ENCODE results near the gene ZNF554. TPM values are rescaled to one million over a fixed set of nuclear protein-coding genes. Genes with fewer than 3 reads are reported as not detected.

Gene ZNF554
- total RNA-seq, 1 donor from 2014 or later: 7.2 TPM

- ATAC-seq (no peak), DNase-seq (ENCODE audit: low spot score) (no peak)
- intact Hi-C loops (cut with DNase I): no loop called here
Measured at GRCh38 chr19:2805261-2805900, 14.3 kb upstream of the ZNF554 start.

DNA sequence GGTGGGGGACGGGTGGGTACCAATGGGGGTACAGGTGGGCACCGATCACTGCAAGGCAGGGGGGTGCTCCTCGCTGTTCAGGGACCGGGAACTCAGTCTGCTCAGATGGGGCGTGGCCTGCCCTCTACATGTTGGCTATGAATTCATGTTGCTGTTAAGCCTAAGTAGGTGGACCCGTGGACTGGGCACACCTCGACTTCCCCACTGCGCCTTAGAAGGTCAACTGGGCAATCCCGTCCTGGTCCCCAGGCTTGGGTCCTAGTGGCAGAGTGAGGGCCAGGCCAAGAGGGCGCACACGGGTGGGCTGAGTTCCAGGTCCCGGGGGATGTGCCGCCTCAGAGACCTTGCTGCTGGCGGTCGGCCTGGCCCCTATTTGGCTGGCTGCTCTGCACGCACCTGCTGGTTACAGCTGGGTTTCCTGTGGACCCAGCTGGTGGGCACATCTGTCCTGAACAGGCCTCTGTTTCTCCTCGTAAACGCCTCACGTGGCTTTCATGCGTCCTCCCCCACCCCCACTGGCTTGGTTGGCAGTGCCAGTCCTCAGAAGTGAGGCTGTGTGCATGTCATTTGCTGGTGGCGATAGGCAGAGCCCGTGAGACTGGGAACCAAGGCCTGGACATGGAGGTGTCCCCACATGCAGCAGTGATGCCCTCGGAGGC is 13.5 kb upstream of the ZNF554 start:
- intact Hi-C loops (cut with DNase I): no loop called here

DNA sequence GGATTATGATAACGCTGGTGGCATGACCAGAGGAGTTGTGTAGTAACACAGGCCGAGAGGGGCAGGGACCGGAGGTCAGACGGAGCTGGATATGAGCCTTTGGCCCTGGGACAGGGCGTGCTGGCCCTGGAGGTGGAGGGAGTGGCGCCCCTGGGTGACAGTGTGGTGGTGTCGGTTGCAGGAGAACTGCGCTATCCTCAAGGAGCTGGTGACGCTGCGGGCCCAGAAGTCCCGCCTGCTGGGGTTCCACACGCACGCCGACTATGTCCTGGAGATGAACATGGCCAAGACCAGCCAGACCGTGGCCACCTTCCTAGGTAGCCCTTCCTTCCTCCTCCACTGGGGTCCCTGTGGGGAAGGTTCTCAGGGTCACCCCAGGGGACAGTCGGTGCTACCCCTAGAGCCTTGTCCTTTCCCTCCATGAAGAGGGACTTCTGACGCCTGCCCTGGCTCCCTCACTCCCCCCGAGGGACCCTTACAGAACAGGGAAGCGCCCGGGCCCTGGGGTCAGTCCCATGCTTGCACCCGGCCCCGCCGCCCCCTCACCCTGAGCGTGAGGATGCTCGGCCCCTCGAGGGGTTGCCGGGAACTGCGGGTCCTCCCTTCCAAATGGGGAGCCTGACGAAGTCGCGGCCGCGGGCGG is 12.8 kb upstream of the ZNF554 start:
- intact Hi-C loops (cut with DNase I): no loop called here
- ATAC-seq (no peak), DNase-seq (ENCODE audit: low spot score) (no peak)

More for the DNA sequence above, 13.5 kb upstream of the ZNF554 start:
- no peak for DNase-seq (ENCODE audit: low spot score)
- ATAC-seq: no peak

- DNase-seq (ENCODE audit: low spot score) (no peak), ATAC-seq (no peak)
- intact Hi-C loops (cut with DNase I): no loop called here
Measured at GRCh38 chr19:2807379-2808128, 12.1 kb upstream of the ZNF554 start.

DNA sequence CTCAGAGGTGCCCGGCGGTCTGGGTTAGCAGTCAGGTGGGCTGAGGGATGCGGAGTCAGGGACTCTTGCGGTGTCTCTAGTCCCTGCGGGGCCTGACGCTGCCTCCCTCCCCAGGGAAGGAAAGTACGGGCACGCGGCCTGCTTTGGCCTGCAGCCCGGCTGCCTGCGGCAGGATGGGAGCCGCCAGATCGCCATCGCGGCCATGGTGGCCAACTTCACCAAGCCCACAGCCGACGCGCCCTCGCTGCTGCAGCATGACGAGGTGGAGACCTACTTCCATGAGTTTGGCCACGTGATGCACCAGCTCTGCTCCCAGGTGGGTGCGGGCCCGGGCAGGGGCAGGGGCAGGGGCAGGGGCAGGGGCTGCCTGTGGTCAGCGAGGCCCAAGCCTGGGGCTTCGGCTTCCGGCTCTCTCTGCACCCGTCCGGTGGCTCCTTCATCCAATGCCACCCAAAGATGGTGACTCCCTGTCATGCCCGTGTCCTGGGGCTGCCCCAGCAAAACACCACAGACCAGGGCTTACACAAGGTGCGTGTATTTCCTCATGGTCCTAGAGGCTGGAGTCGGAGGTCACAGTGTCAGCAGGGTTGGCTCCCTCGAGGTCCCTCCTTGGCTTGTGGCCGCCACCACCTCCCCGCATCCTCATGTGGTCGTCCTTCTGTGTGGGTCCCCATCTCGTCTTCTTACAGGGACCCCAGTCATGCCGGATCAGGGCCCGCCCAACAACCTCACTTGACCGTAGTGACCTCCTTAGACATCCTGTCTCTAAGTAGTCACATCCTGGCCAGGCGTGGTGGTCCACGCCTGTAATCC is 11.3 kb upstream of the ZNF554 start:
- no peak for DNase-seq (ENCODE audit: low spot score)
- no peak for ATAC-seq
- intact Hi-C loops (cut with DNase I): no loop called here

DNA sequence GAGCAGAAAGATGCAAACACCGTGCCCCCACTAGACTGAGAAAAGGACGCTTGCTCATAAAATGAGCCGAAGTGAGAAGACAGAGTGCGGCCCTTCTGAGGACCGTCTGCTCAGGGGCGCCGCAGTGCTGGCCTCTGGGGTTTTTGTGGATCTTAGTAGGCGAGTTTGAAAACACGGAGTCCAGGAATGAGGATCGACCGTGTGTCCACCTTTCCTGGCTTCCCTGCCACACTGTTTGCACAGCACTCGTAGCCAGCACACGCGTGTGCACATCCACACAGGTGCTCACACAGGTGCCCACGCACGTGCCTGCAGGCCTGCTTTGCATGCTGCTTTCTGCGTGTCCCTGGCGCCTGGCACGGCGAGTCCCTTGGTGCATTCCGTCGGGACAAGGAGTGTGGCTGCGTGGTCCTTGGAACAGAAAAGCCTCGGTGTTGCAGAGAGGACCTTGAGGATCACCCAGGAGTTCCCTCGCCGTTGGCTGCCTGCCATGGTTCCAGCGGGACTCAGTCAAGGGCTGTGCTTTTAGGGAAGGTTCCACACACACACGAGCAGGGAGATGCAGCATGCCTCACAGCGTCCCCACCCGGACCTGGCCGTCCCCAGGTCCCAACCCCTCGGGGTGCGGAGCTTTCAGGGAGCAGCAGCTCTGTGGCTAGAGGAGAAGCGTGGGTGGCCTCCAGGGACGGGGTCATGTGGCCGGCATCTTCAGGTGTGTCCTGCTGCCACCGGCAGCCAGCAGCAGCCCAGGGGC is 10.1 kb upstream of the ZNF554 start:
- ATAC-seq (no peak), DNase-seq (ENCODE audit: low spot score) (no peak)
- intact Hi-C loops (cut with DNase I): no loop called here

DNA sequence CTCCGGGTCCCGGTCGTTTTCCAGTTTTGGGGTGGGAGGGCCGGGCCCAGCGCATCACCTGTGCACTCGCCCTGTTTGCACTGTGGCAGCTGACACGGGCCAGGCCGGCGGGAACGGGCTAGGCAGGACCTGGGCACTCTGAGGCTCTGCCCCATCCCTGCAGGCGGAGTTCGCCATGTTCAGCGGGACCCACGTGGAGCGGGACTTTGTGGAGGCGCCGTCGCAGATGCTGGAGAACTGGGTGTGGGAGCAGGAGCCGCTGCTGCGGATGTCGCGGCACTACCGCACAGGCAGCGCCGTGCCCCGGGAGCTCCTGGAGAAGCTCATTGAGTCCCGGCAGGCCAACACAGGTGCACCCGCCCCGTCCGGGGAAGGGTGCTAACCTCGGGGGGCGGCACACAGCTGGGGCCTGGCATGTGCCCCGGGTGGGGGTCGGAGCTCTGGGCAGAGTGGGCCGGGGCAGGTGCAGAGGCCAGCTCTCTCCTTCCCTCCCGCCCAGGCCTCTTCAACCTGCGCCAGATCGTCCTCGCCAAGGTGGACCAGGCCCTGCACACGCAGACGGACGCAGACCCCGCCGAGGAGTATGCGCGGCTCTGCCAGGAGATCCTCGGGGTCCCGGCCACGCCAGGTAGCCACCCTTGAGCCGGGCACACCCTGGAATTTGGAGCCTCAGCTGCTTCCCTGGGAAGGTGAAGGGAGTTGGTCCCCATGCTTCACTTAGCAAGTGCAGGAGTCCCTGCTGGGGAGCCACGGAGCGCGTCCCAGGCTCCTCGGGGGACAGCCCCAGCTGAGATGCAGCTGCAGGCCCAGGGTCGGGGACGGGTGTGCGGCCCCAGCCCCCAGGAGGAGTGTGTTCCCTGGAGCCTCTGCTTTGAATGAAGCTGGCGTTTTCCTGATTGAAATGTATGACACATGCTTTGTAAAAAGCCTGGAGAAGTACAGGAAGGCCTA is 9.3 kb upstream of the ZNF554 start:
- no peak for DNase-seq (ENCODE audit: low spot score)
- no peak for ATAC-seq
- intact Hi-C loops (cut with DNase I): no loop called here

- no peak for DNase-seq (ENCODE audit: low spot score)
Measured at GRCh38 chr19:2811221-2811722, 8.4 kb upstream of the ZNF554 start.

DNA sequence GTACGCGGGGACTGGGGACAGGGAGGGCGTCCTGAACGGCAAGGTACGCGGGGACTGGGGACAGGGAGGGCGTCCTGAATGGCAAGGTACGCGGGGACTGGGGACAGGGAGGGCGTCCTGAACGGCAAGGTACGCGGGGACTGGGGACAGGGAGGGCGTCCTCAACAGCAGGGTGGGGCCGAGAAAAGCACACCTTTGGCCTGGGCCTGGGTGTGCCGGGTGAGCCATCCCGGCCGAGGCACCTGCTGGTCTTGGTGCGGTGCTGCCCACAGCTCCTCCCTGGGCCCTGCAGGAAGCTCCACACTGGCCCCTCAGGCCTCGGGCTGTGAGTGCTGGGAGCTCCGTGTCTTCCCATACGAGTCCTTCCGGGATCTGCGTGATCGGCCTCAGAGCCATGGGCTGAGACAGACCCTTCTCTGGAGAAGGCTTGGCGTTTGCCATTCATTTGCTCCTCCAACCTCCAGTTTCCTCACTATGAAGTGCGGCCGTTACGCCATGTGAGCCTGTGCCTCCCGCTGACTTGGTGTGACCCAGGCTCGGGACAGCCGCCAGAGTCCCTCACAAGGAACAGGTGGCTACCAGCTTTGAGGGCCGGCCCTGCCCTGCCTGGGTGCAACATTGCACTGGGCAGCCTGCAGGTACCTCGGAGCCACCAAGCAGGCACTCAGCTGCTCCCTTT is 7.8 kb upstream of the ZNF554 start:
- no peak for ATAC-seq
- intact Hi-C loops (cut with DNase I): no loop called here

More at GRCh38 chr19:2811221-2811722, 8.4 kb upstream of the ZNF554 start:
- intact Hi-C loops (cut with DNase I): no loop called here
- no peak for ATAC-seq

DNA sequence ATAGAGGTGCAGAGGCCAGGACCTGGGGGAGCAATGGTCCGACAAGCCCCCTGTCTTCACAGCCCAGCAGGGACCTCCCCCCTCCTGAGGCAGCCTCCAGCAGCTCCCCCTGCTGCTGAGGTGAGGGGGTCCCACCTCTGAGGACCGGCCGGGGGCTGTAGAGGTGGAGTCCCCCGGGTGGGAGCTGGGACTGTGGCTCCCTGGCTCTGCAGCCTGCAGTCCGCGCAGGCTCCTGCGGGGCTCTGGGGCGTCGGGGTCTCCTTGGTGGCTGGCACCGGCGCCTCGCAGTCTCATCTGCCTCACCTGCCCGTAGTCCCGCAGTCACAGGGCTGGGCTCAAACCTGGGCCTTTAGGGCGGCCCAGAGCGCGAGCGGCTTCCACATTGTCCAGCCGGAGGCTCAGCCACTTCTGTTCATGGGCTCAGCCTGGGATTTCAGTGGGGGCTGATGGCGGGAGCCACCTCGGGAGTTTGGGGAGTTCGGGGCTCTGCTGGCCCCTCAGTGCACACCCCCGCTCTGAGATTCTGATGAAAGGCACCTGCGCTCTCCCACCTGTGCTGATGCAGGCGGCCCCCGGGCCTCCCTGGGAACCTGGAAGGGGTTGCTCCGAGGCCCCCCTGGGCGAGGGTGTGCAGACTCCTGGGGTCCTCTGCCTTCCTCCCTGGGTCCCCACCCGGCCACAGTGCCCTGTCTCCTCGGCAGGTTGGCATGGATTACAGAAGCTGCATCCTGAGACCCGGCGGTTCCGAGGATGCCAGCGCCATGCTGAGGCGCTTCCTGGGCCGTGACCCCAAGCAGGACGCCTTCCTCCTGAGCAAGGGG is 7.0 kb upstream of the ZNF554 start:
- intact Hi-C loops (cut with DNase I): no loop called here
- DNase-seq (ENCODE audit: low spot score): no peak
- ATAC-seq: no peak

More for the DNA sequence above, 7.8 kb upstream of the ZNF554 start:
- no peak for DNase-seq (ENCODE audit: low spot score)

DNA sequence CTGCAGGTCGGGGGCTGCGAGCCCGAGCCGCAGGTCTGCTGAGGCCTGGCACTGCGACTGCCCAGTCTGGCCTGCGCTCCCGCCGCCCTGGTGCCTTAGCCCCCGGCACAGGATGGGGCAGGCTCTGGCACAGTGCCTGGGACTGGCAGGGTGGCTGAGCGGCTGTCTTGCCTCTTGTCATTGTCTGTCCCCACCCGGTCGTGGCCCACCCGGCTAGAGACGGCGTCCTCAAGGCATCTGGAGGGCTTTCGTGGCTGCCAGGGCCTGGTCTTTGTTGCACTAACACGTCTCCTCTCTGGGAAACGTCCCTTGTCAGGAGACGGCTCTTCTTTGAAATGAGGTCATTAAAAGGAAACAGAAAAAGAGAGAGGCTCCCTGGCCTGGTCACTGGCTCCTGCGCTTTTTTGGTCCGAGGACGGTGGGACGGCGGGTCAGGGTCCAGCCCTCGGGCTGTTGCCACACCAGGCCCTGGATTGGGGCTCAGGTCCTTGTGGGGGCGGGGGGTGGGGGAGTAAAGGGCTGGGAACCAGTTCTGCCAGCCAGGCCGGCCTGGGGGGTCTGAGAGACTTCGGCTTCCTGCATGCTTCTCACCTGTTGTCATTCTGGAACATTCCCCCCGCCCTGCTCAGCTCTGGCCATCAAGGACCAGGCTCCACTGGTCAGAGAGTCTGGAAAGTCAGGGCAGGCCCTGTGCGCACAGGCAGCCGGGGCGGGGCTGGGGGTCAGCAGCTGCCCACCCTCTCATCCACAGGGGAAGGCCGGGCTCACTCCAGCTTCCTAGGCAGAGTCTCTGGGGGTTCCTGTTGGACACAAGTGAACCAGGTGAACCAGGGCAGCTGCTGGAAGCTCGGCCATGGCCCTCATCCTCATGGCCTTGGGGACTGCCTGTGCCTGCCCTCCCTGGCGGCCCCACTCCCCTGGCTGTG is 6.2 kb upstream of the ZNF554 start:
- DNase-seq (ENCODE audit: low spot score) (no peak), ATAC-seq (no peak)
- intact Hi-C loops (cut with DNase I): no loop called here

GRCh38 chr19:2814426-2814825 is 5.2 kb upstream of the ZNF554 start:
- no peak for DNase-seq (ENCODE audit: low spot score)
- intact Hi-C loops (cut with DNase I): no loop called here
- no peak for ATAC-seq

- DNase-seq (ENCODE audit: low spot score) (no peak), ATAC-seq (no peak)
- intact Hi-C loops (cut with DNase I): no loop called here
Measured at GRCh38 chr19:2815191-2815614, 4.5 kb upstream of the ZNF554 start.

DNA sequence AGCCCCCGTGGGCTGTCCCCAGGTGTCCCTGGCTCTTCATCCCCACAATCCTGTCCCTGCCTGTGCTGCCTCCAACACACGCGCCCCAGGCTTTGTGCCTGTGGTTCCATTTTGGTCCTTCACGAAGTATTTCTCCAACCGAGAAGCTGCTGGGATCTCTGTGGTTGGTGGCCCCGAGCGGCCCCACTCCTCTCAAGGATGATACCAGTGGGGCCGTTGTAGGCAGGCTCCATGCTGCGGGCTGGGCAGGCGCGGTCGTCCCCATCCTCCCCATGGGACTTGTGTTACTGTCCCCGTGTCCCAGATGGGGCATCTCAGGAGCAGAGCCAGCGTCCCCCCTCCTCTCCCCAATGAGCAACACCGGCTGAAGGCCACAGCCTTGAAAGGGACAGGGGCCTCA is 3.7 kb upstream of the ZNF554 start:
- no peak for DNase-seq (ENCODE audit: low spot score)
- intact Hi-C loops (cut with DNase I): no loop called here
- no peak for ATAC-seq

- ATAC-seq (no peak), DNase-seq (ENCODE audit: low spot score) (no peak)
- intact Hi-C loops (cut with DNase I): no loop called here
Measured at GRCh38 chr19:2816641-2817040, 3.0 kb upstream of the ZNF554 start.
